ENCODE data around the gene SON.
"Not testable (repeated sequence)": the region's sequence is repeated elsewhere in the genome, so short reads cannot be mapped to it uniquely, and the experiment has no call there.

SON gene, protein sequence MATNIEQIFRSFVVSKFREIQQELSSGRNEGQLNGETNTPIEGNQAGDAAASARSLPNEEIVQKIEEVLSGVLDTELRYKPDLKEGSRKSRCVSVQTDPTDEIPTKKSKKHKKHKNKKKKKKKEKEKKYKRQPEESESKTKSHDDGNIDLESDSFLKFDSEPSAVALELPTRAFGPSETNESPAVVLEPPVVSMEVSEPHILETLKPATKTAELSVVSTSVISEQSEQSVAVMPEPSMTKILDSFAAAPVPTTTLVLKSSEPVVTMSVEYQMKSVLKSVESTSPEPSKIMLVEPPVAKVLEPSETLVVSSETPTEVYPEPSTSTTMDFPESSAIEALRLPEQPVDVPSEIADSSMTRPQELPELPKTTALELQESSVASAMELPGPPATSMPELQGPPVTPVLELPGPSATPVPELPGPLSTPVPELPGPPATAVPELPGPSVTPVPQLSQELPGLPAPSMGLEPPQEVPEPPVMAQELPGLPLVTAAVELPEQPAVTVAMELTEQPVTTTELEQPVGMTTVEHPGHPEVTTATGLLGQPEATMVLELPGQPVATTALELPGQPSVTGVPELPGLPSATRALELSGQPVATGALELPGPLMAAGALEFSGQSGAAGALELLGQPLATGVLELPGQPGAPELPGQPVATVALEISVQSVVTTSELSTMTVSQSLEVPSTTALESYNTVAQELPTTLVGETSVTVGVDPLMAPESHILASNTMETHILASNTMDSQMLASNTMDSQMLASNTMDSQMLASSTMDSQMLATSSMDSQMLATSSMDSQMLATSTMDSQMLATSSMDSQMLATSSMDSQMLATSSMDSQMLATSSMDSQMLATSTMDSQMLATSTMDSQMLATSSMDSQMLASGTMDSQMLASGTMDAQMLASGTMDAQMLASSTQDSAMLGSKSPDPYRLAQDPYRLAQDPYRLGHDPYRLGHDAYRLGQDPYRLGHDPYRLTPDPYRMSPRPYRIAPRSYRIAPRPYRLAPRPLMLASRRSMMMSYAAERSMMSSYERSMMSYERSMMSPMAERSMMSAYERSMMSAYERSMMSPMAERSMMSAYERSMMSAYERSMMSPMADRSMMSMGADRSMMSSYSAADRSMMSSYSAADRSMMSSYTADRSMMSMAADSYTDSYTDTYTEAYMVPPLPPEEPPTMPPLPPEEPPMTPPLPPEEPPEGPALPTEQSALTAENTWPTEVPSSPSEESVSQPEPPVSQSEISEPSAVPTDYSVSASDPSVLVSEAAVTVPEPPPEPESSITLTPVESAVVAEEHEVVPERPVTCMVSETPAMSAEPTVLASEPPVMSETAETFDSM (N-terminal part only)

GRCh38 chr21:33542640-33543504 lies at the start of gene SON:
Gene SON (plus strand): TSS chr21:33543038. CDS start chr21:33543093, 55 bp downstream.
- DNase-seq = peak; percentile 94

DNA sequence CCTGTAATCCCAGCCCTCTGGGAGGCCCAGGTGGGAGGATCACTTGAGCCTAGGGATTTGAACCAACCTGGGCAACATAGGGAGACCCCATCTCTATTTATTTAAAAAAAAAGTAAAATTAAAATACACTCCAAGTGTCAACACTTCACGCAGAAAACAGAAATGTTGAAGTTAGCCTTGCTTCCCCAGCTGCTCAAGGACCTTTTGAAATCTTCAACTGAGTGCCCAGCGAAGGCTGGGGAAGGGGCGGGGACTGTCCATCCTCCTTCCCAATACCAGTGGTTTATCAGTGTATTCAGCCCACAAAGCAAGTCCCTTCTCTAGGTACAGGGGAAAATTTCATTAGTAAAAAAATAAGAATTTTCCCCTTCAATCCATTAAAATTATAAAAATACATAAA lies 49.1 kb upstream of the SON start:
- no peak for DNase-seq

- no peak for DNase-seq
These were observed 47.1 kb upstream of the SON start for GRCh38 chr21:33495743-33496142.

GRCh38 chr21:33496345-33496744 lies 46.5 kb upstream of the SON start:
- DNase-seq = no peak

GRCh38 chr21:33505833-33506232 lies 37.0 kb upstream of the SON start:
- no peak for DNase-seq

DNA sequence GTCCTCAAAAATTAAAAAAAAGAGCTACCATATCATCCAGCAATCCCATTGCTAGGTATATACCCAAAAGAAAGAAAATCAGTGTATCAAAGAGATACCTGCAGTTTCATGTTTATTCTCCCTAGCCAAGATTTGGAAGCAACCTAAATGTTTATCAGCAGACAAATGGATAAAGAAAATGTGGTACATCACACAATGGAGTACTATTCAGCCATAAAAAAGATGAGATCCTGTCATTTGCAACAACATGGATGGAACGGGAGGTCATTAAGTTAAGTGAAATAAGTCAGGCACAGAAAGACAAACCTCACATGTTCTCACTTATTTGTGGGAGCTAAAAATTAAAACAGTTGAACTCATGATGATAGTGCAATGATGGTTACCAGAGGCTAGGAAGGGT lies 35.8 kb upstream of the SON start:
- not testable (repeated sequence) for DNase-seq

- DNase-seq = no peak
These were observed 32.0 kb upstream of the SON start for GRCh38 chr21:33510826-33511225.

DNA sequence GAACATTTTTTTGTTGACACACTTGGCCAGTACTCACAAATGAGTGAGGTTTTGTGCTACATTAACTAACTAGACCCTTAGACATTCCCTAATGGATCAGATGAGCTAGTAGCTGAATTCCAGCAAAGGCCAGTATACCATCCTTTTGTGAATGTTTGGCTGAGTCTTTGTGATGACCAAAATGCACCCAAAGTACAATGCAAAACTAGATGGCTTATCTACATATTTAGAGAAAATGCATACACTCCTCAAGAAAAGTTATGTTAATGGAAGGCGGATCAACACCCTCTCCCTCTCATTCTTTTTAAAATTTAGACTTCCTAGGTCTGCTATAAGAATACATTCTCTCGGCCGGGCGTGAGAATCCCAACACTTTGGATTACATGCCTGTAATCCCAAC lies 31.2 kb upstream of the SON start:
- no peak for DNase-seq

- no peak for DNase-seq
These were observed 30.4 kb upstream of the SON start for GRCh38 chr21:33512481-33512880.

DNA sequence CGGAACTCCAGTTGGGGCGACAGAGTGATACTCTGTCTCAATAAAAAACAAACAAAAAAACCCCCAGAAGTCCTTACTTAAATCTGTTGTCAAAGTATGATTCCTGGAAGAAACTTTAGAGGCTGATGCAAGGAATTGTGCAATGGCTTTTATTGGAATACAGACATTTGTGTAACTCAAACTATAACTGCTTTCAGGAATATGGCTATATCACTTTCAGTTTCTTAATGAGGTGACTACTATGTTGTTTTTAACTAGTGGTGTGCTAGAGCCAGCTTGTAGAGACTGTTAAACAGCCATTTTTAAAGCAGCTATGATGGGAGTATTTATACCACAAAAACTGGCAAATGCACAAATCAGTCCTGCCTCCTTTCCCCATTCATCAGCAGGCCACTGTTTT lies 28.6 kb upstream of the SON start:
- DNase-seq = no peak

DNA sequence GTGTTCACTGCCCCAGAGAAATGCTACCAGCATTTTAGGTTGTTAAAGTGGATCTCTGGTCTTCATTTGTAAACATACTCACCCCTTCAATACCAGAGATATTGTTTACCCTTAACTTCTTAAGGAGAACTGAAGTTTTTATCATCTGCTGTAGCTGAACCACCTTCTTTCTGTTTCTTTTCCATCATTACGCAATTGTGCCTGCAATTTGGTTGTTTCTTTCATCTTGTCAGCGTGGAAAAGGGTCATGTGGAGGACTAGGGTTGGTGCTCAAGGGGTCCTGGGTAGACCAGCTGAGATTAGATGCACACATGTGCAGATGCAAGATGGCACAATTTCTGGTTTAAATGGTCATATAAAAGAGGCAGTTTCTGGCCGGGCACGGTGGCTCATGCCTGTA lies 23.9 kb upstream of the SON start:
- no peak for DNase-seq

GRCh38 chr21:33522297-33522952 lies 20.4 kb upstream of the SON start:
- DNase-seq = no peak

- no peak for DNase-seq
These were observed 19.9 kb upstream of the SON start for GRCh38 chr21:33522953-33523349.

DNA sequence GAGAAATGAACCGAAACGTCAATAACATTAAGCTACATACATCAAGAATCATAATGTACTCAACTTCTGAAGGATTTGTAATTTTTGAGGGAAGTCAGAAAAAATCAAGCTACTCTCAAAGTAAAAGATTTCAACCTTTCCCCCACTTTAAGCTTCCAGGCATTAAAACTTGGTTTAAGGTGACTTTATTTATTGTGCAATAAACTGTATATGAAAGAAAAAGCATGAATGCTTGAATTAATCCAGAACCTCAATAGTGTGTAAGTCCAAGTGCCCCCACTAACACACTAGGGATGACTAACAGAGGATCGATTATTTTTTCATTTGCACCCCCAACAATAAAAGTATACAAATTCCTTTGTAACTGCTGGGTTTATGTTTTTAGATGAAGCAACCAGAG lies 11.8 kb upstream of the SON start:
- no peak for DNase-seq

DNA sequence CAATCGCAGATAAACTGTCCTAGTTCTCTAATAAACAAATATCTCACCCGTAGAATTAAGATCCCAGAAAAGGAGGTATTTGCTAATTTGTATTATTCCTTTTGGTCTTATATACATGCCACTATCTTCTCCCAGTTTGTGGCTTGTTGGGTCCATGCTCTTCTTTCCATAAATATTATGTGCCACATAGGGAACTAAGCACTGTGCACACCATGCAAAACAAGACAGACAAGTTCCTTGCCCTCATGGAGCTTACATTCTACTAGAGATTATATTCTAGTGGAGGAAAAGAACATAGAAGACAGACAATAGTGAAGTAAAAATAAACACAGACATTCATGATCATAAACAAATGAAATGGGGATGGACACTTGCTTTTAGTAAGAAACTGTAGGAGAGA lies 5.6 kb upstream of the SON start:
- no peak for DNase-seq

DNA sequence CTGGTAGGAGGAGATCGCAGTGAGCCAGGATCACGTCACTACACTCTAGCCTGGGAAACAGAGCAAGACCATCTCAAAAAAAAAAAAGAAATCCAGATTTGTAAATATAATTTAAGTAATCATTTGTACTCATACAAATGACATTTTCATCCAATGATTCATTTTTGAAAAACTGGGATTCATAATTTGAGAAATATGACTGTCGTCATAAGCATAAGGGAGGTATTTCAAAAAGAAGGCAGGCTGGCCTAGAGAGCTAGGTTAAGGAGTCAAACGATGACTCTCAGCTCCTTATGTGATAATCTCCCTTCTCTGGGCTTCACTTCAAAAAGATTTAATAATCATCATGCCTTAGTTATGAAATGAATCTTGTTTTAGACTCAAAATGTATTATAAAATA lies 3.2 kb upstream of the SON start:
- no peak for DNase-seq

DNA sequence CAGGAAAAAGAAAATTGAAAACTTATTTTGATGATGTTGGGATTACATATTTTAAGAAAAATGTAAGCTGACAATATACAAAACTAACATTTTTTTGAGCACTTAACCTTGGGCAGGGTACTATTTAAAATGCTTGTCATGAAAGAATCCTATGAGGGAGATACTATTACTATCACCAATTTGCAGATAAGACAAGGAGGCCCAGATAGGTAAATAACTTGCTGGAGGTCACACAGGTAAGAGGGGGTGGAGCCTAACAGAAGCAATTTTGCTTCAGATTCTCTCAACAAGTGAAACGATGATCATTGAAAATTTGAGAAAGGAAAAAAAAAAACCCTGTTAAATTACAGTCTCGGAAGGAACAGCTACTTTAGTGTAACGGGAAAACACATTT lies 2.1 kb upstream of the SON start:
- DNase-seq = no peak

- DNase-seq = no peak
These were observed 1.6 kb upstream of the SON start for GRCh38 chr21:33541105-33541711.

DNA sequence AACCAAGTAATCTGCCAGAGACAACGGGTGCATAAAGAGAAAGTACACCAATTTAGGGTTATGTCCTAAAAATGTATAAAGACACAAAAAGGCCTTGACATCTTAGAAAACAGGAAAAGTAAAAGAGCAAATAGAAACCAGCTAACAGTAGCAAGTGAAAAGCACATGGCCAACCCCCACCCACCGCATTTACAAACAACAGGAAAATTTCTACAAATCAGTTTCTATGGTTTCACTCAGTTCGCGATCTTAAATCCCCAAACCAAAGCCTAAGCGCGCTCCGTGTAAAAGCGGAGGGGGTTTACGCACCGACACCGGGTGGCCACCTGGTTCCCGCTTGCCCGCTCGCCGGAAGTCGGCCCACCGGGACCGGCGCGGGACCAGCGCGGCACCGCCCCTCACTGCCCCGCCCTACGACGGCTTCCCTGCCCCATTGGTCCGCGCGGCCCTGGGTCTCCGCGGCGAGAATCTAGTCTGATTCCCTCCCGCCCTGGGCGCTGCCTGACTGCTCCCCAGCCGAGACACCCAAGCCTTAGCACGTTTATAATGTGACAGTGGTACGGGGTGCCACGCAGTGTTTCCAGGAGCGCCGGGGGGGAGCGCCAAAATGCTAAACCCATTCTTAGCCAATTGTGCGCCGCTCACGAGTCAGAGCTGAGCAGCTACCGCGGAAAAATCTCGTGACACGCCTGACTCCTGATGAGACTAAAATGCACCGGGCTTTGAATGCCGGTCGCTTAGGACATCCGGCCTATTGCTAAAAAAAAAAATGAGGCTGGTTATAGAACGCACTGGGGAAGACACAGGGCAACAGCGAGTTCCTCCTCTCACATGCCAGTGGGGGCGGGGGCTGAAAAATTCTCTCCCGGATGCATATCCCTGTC lies 840 bp upstream of the SON start, which contains the start of gene GART:
Gene GART, minus strand, starts transcription at position 362 of the 884 bp plus-strand sequence. CDS start 2,802 bp downstream, outside the sequence.
- peak; percentile 15 for DNase-seq
